ENCODE measurements around the gene EHBP1.

Gene EHBP1

GRCh38 chr2:62968668-62969067, 263.2 kb downstream of the EHBP1 start:
- H3K4me2 ChIP-seq (ENCODE audit: low read length), result no peak overlapping the region
- no peaks in the 10 kb centered on the region for H3K79me2 ChIP-seq (ENCODE audit: control insufficient read depth, low read length)
- no peaks in the 10 kb centered on the region for H4K20me1 ChIP-seq (ENCODE audit: control insufficient read depth, insufficient read depth, low read depth, low read length)
- H3F3A ChIP-seq (ENCODE audit: control insufficient read depth, insufficient read depth), result no peaks in the 10 kb centered on the region
- no peak for TF ChIP-seq CTCF (IDR thresholded peaks at IDR 0.05; ENCODE audit: low read depth, low read length, poor library complexity, severe bottlenecking)
- no peak for TF ChIP-seq EZH2phosphoT487 (IDR thresholded peaks at IDR 0.05; ENCODE audit: borderline replicate concordance, low read length)
- H3K9me2 ChIP-seq (replicated peaks; ENCODE audit: control insufficient read depth, low read length), result no peaks in the 10 kb centered on the region
- no peaks in the 10 kb centered on the region for H3K4me1 ChIP-seq (ENCODE audit: control insufficient read depth, low read length)
- no peaks in the 10 kb centered on the region for H3K9me3 ChIP-seq (ENCODE audit: control insufficient read depth, insufficient read depth, low read length)
- no peak overlapping the region for H3K27ac ChIP-seq (ENCODE audit: low read depth, low read length)
- no peak overlapping the region for H3K4me3 ChIP-seq (ENCODE audit: low read length)
- H3K27me3 ChIP-seq (ENCODE audit: control insufficient read depth, low read length), result no peaks in the 10 kb centered on the region
- H3K36me3 ChIP-seq (ENCODE audit: control insufficient read depth, low read length), result no peaks in the 10 kb centered on the region

GRCh38 chr2:62971936-62972335, 266.4 kb downstream of the EHBP1 start:
- H3K4me1 ChIP-seq (ENCODE audit: control insufficient read depth, low read length), result no peaks in the 10 kb centered on the region
- H3K4me2 ChIP-seq (ENCODE audit: low read length), result no peak overlapping the region
- no peaks in the 10 kb centered on the region for H3K9me2 ChIP-seq (replicated peaks; ENCODE audit: control insufficient read depth, low read length)
- no peaks in the 10 kb centered on the region for H3K9me3 ChIP-seq (ENCODE audit: control insufficient read depth, insufficient read depth, low read length)
- H4K20me1 ChIP-seq (ENCODE audit: control insufficient read depth, insufficient read depth, low read depth, low read length), result no peaks in the 10 kb centered on the region
- no peaks in the 10 kb centered on the region for H3F3A ChIP-seq (ENCODE audit: control insufficient read depth, insufficient read depth)
- TF ChIP-seq CTCF (IDR thresholded peaks at IDR 0.05; ENCODE audit: low read depth, low read length, poor library complexity, severe bottlenecking) (no peak), EZH2phosphoT487 (IDR thresholded peaks at IDR 0.05; ENCODE audit: borderline replicate concordance, low read length) (no peak)
- no peak overlapping the region for H3K27ac ChIP-seq (ENCODE audit: low read depth, low read length)
- H3K36me3 ChIP-seq (ENCODE audit: control insufficient read depth, low read length), result no peaks in the 10 kb centered on the region
- H3K4me3 ChIP-seq (ENCODE audit: low read length), result no peak overlapping the region
- no peaks in the 10 kb centered on the region for H3K79me2 ChIP-seq (ENCODE audit: control insufficient read depth, low read length)
- H3K27me3 ChIP-seq (ENCODE audit: control insufficient read depth, low read length), result no peaks in the 10 kb centered on the region

GRCh38 chr2:62972601-62973000, 267.1 kb downstream of the EHBP1 start:
- Histone ChIP-seq H3F3A (ENCODE audit: control insufficient read depth, insufficient read depth) (no peaks in the 10 kb centered on the region), H3K27ac (ENCODE audit: low read depth, low read length) (no peak overlapping the region), H3K4me2 (ENCODE audit: low read length) (no peak overlapping the region), H3K4me1 (ENCODE audit: control insufficient read depth, low read length) (no peaks in the 10 kb centered on the region), H4K20me1 (ENCODE audit: control insufficient read depth, insufficient read depth, low read depth, low read length) (no peaks in the 10 kb centered on the region), H3K4me3 (ENCODE audit: low read length) (no peak overlapping the region), H3K36me3 (ENCODE audit: control insufficient read depth, low read length) (no peaks in the 10 kb centered on the region), H3K27me3 (ENCODE audit: control insufficient read depth, low read length) (no peaks in the 10 kb centered on the region), H3K9me3 (ENCODE audit: control insufficient read depth, insufficient read depth, low read length) (no peaks in the 10 kb centered on the region), H3K9me2 (replicated peaks; ENCODE audit: control insufficient read depth, low read length) (no peaks in the 10 kb centered on the region), H3K79me2 (ENCODE audit: control insufficient read depth, low read length) (no peaks in the 10 kb centered on the region)
- TF ChIP-seq EZH2phosphoT487 (IDR thresholded peaks at IDR 0.05; ENCODE audit: borderline replicate concordance, low read length) (no peak), CTCF (IDR thresholded peaks at IDR 0.05; ENCODE audit: low read depth, low read length, poor library complexity, severe bottlenecking) (no peak)

GRCh38 chr2:62974999-62975398, 269.5 kb downstream of the EHBP1 start:
- H3K79me2 ChIP-seq (ENCODE audit: control insufficient read depth, low read length), result no peaks in the 10 kb centered on the region
- H3K36me3 ChIP-seq (ENCODE audit: control insufficient read depth, low read length), result no peaks in the 10 kb centered on the region
- H4K20me1 ChIP-seq (ENCODE audit: control insufficient read depth, insufficient read depth, low read depth, low read length), result no peaks in the 10 kb centered on the region
- H3F3A ChIP-seq (ENCODE audit: control insufficient read depth, insufficient read depth), result no peaks in the 10 kb centered on the region
- H3K9me3 ChIP-seq (ENCODE audit: control insufficient read depth, insufficient read depth, low read length), result no peaks in the 10 kb centered on the region
- TF ChIP-seq CTCF (IDR thresholded peaks at IDR 0.05; ENCODE audit: low read depth, low read length, poor library complexity, severe bottlenecking), result no peak
- no peak for TF ChIP-seq EZH2phosphoT487 (IDR thresholded peaks at IDR 0.05; ENCODE audit: borderline replicate concordance, low read length)
- H3K27ac ChIP-seq (ENCODE audit: low read depth, low read length), result no peak overlapping the region
- no peaks in the 10 kb centered on the region for H3K9me2 ChIP-seq (replicated peaks; ENCODE audit: control insufficient read depth, low read length)
- no peak overlapping the region for H3K4me2 ChIP-seq (ENCODE audit: low read length)
- no peaks in the 10 kb centered on the region for H3K4me1 ChIP-seq (ENCODE audit: control insufficient read depth, low read length)
- no peak overlapping the region for H3K4me3 ChIP-seq (ENCODE audit: low read length)
- no peaks in the 10 kb centered on the region for H3K27me3 ChIP-seq (ENCODE audit: control insufficient read depth, low read length)
